Activated naive CD8-positive, alpha-beta T cell treated with anti-CD3 and anti-CD28 coated beads, Interleukin-2, amount 10 ng/mL, durations not matched to agents 7 days and 5 days (primary cell): ENCODE data around the gene C8G. TPM values are rescaled to one million over a fixed set of nuclear protein-coding genes. Genes with fewer than 3 reads are reported as not detected.

ENCODE experiments used
- ATAC-seq: fragments of 150-1000 bp; cut with Tn5 transposase; one replicate; pipeline ENCODE4 v1.10.0; 2021; ENCODE audit warnings: low read depth, moderate library complexity
- POLR2A ChIA-PET: fragments of 350-600 bp; sonication (Branson Sonifier 250); formaldehyde crosslinking; loops from one replicate; lab custom pipeline; 2021; ENCODE audit warnings: antibody characterized with exemption; lab: Charles Lee
- DNase-seq: peaks from one replicate; pipeline ENCODE4 v3.0.0; 2021
- H3K27ac Mint-ChIP-seq: one replicate; pipeline ENCODE4 v1.8.0; 2022; ENCODE audit warnings: mild to moderate bottlenecking, mixed read lengths
- H3K27me3 Mint-ChIP-seq: one replicate; pipeline ENCODE4 v1.8.0; 2022; ENCODE audit warnings: mild to moderate bottlenecking, moderate library complexity, mixed read lengths
- H3K36me3 Mint-ChIP-seq: one replicate; pipeline ENCODE4 v1.8.0; 2021; ENCODE audit warnings: mild to moderate bottlenecking, mixed read lengths
- H3K4me1 Mint-ChIP-seq: one replicate; pipeline ENCODE4 v1.8.0; 2021; ENCODE audit warnings: mixed read lengths
- H3K4me3 Mint-ChIP-seq: one replicate; pipeline ENCODE4 v1.8.0; 2022; ENCODE audit warnings: mild to moderate bottlenecking, moderate library complexity, mixed read lengths
- H3K9me3 Mint-ChIP-seq: one replicate; pipeline ENCODE4 v1.8.0; 2021; ENCODE audit warnings: mixed read lengths
- total RNA-seq, 2 experiments: library from RNA; stranded (reverse); gene quantifications; one replicate each; pipeline ENCODE4 v1.2.3, GENCODE V29; 2021

Gene C8G
- 1 to 10 TPM; 1.5 to 3.6 TPM for total RNA-seq

DNA sequence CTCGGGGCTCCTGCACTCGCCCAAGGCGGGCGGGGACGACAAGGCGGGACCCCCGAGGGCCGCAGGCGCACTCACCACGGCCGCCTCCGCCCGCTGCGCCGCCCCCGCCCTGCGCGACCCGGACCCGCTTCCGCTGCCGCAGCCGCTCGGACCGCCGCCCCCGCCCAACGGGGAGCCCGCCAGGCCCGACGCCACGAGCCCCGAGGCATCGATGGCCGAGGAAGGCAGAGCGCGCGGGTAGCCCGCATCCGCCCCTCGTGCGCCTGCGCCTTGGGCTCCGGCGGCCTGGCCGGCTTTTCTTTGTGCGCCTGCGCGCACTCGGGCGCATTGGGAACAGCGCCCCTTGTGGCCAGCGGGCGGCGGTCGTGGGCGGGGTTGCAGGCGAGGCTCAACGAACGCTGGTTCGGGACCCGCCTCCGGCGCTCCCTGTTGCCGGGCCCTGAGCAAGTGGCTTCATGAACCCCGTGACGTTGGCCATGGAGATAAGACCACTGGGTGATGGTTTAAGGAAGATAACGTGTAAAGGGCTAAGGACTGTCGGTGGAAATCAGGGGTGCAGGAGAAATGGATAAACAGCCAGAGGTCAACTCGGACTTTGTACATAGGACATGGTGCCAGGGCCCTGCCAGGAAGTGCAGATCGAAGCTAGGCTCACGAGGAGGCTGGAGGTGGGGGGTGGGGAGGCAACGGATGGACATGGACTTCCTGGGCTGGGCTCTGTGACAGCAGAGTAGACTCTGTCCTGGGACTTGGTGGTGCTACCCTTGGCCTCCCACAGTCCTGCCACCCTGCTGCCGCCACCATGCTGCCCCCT is at the start of gene C8G, which contains the start of gene FBXW5:
C8G (plus strand) TSS at position 725 of the 814 bp plus-strand sequence; CDS start at position 803, 78 bp downstream.
FBXW5 (minus strand) TSS at position 220 of the 814 bp plus-strand sequence. CDS start 655 bp downstream, outside the sequence.
- H3K9me3 Mint-ChIP-seq: no peaks in the 10 kb centered on the region
- DNase-seq (peak; percentile 99), ATAC-seq (peak; percentile 77)
- H3K27ac Mint-ChIP-seq: peak within 1 kb of the TSS; percentile 86
- peaks cover 4% of the 10 kb centered on the region for H3K4me1 Mint-ChIP-seq
- H3K27me3 Mint-ChIP-seq: no peaks in the 10 kb centered on the region
- POLR2A ChIA-PET: interaction anchor here (0.6 to 2.1 kb wide), 11 partner anchors 16 to 137 kb away, joined by 3 to 12 read pairs (median 5); partner anchors contain the start of genes AJM1, CLIC3, PAXX and RABL6
- peak within 1 kb of the TSS; percentile 82 for H3K4me3 Mint-ChIP-seq
- H3K36me3 Mint-ChIP-seq: peaks cover 3% of the 10 kb centered on the region

DNA sequence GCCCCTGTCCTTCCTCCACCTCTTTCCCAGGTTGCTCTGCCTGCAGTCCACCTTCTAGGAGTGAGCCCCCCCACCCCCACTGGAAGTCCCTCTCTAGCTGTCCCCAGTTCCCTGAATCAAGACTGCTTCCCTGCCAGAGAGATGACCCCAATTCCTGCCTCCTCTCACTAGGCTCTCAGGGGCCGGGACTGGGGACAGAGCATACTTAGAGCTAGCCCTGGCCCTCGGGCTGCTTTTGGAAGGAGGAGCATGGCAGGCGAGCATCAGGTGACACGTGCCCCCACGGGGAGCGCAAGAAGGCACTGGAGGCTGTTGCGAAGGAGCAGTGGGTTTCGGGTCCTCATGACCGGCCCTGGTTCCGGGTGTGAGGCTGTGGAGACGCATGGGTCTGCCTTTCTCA is 49.0 kb upstream of the C8G start:
- H3K4me3 Mint-ChIP-seq: no peak overlapping the region
- H3K27me3 Mint-ChIP-seq: no peaks in the 10 kb centered on the region
- H3K4me1 Mint-ChIP-seq: peaks cover 23% of the 10 kb centered on the region
- ATAC-seq: no peak
- no peak for DNase-seq
- H3K36me3 Mint-ChIP-seq: peaks cover 15% of the 10 kb centered on the region
- H3K27ac Mint-ChIP-seq: peak overlapping the region; percentile 45
- POLR2A ChIA-PET: no interaction called here
- no peaks in the 10 kb centered on the region for H3K9me3 Mint-ChIP-seq

DNA sequence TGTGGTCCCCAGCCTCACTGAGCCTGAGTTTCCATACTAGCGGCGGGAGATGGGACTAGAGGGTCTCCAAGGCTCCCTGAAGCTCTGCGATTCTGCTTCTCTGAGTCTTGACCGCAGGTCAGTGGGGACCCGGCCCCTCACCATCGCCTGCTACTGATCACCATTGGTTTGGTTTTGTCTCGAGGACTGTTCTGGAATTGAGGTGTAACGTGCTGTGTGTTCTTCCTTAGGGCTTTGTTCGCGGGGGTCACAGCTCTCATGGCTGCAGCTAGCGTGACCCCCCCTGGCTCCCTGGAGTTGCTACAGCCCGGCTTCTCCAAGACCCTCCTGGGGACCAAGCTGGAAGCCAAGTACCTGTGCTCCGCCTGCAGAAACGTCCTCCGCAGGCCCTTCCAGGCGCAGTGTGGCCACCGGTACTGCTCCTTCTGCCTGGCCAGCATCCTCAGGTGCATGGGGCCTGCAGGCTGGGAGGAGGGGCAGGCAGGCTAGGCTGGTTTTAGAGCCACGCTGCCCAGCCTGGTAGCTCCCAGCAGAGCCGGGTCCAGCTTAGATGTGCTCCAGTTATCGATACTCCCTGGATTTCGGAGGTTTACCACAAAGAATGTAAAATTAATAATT is 46.5 kb upstream of the C8G start:
- H3K36me3 Mint-ChIP-seq: peaks cover 22% of the 10 kb centered on the region

DNA sequence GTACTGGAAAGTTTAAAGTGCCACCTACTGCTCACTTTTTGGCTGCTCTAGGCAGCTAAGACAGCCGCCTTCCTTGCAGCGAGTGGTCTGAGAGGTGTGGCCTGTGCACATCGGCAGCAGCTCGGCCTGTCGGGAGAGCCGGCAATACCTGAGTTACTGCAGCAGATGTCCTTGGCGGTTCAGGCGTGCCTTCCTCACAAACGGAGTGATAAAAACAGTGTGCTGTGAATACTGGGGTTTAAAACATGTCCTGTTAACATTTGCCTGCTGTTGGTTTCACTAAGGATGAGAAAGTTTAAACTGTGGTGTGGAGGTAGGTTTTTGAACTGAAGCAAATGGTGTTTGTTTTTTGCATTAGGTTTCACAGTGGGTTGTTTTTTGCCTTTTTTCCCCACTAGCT is 45.8 kb upstream of the C8G start:
- Mint-ChIP-seq H3K4me1 (peaks cover 36% of the 10 kb centered on the region), H3K9me3 (no peaks in the 10 kb centered on the region), H3K36me3 (peaks cover 22% of the 10 kb centered on the region), H3K27ac (peak overlapping the region; percentile 56), H3K4me3 (no peak overlapping the region), H3K27me3 (no peaks in the 10 kb centered on the region)
- ATAC-seq (no peak), DNase-seq (no peak)
- POLR2A ChIA-PET: no interaction called here

More for the DNA sequence above, 46.5 kb upstream of the C8G start:
- no peaks in the 10 kb centered on the region for H3K9me3 Mint-ChIP-seq
- no peak for ATAC-seq
- H3K27me3 Mint-ChIP-seq: no peaks in the 10 kb centered on the region
- no peak overlapping the region for H3K4me3 Mint-ChIP-seq
- no peak for DNase-seq
- peaks cover 37% of the 10 kb centered on the region for H3K4me1 Mint-ChIP-seq
- peak overlapping the region; percentile 34 for H3K27ac Mint-ChIP-seq
- POLR2A ChIA-PET: no interaction called here

DNA sequence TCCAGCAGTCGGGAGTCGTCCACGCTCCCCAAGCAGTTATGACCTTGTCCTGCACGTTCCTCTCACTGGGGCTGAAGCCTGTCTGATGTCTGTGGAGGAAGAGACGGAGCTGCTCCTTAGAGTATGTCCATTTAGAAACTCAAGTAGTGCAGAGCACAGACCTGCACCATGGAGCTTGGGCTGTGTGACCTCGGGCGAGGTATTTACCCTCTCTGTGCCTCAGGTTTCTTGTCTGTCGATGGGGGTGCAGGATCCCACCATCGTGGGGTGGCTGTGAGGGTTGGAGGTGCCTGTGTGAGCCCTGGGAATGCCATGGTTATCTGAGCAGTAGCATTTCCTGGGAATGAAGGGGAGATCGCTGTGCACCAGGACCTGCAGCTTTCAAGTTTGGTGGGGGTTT is 44.5 kb upstream of the C8G start:
- no peaks in the 10 kb centered on the region for H3K27me3 Mint-ChIP-seq
- H3K27ac Mint-ChIP-seq: peak overlapping the region; percentile 79
- ATAC-seq: no peak
- no peaks in the 10 kb centered on the region for H3K9me3 Mint-ChIP-seq
- peaks cover 23% of the 10 kb centered on the region for H3K36me3 Mint-ChIP-seq
- POLR2A ChIA-PET: interaction anchor here (3.6 kb wide), 1 partner anchor 13 kb away, joined by 38 read pairs; the partner anchor contains the start of gene TRAF2
- no peak overlapping the region for H3K4me3 Mint-ChIP-seq
- peaks cover 37% of the 10 kb centered on the region for H3K4me1 Mint-ChIP-seq
- DNase-seq: no peak

DNA sequence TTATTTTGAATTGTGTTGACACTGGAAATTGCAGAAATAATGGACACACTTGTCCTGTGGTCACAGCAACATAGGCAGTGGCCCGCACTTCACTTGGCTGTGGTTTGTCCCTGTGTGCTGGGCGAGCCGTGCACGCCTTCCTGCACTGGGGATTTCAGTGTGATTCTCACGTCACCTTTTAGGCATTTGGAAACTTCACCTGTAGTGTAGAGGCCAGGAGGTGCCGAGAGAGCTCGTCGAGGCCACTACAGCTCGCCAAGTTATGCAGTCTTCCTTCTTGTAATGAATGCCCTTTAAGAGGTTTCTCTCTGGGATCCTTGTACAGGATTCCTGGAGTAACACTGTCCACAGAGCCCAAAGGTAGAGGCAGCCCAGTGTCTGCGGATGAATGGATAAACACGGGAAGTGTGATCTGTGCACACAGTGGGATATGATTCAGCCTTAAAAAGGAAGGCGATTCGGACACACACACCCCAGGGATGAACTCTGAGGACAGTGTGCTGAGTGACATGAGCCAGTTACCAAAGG is 44.0 kb upstream of the C8G start:
- DNase-seq (no peak), ATAC-seq (no peak)
- H3K4me3 Mint-ChIP-seq: peak overlapping the region; percentile 54
- H3K9me3 Mint-ChIP-seq: no peaks in the 10 kb centered on the region
- no peaks in the 10 kb centered on the region for H3K27me3 Mint-ChIP-seq
- H3K27ac Mint-ChIP-seq: peak overlapping the region; percentile 87
- POLR2A ChIA-PET: interaction anchor here (1.1 to 3.6 kb wide), 4 partner anchors 14 to 58 kb away, joined by 3 to 38 read pairs (median 16); partner anchors contain the start of genes AJM1, C8G, FBXW5 and TRAF2
- peaks cover 37% of the 10 kb centered on the region for H3K4me1 Mint-ChIP-seq
- H3K36me3 Mint-ChIP-seq: peaks cover 23% of the 10 kb centered on the region

DNA sequence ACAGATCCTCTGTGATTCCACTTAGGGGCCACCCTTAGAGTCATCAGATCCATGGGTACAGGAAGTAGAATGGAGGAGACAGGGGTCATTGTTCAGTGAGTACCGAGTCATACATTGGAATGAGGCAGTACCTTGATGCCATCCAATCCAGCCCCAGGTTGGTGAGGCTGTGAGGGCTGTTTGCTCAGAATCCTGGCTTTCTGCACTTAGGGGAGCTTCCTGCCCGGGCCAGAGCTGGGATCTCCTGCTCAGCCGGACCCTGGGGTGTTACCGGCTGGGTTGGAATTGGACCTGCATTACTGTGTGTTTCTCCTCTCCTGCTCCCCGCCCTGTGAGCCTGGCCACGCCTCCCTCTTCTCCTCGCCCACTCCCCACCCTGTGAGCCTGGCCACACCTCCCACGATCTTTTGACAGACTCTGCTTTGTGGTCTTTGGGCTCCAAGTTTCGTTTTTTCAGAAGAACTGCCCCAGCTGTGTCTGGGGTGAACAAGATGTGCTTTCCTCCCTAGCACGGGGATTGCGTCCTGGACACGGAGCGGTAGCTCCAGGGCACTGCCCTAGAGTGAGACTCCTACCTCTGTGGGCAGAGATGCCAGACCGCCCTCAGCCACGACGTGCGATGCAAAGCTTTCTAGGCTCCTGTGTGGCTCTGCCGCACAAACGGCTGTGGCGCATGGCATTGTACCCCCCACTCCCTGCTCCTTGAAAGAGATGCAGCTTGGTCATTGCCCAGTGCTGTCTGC is 43.4 kb upstream of the C8G start:
- peak; percentile 66 for DNase-seq
- peak; percentile 76 for ATAC-seq
- Mint-ChIP-seq H3K27me3 (no peaks in the 10 kb centered on the region), H3K9me3 (no peaks in the 10 kb centered on the region), H3K36me3 (peaks cover 26% of the 10 kb centered on the region), H3K4me3 (peak overlapping the region; percentile 54), H3K27ac (peak overlapping the region; percentile 87), H3K4me1 (peaks cover 38% of the 10 kb centered on the region)
- POLR2A ChIA-PET: interaction anchor here (0.6 to 3.6 kb wide), 10 partner anchors 9 to 231 kb away, joined by 3 to 38 read pairs (median 6); partner anchors contain the start of genes AJM1, C8G, CLIC3 and FBXW5

DNA sequence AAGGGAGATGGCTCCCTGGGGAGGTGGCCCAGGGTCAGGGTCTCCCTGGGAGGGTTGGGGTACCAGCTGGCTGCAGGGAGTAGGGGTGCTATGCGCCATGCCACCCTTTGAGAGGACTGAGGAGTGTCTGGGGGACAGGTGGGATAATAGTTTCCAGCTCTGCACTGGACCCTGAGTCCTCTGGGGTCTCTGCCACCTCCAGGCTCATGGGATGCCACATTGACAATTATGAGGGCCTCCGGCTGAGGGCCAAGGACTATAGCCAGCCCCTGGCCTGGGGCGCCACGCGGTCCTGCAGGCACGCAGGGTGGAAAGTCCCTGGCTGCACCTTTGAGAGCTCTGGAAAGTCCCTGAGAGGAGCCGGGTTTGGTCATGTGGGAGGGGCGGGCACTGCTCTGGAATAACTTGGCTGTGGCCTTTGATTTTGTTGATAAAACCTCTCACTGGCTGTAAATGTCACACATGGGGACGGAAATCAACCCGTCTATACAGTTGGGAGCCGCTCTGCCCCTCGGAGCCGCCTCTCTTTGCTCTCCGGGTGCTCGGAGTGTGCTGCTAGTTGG is 42.7 kb upstream of the C8G start:
- Mint-ChIP-seq H3K4me3 (peak overlapping the region; percentile 54), H3K9me3 (no peaks in the 10 kb centered on the region), H3K4me1 (peaks cover 34% of the 10 kb centered on the region), H3K27ac (peak overlapping the region; percentile 87), H3K36me3 (peaks cover 31% of the 10 kb centered on the region), H3K27me3 (no peaks in the 10 kb centered on the region)
- DNase-seq: peak; percentile 62
- ATAC-seq: peak; percentile 61
- POLR2A ChIA-PET: interaction anchor here (0.6 to 3.6 kb wide), 11 partner anchors 8 to 133 kb away, joined by 3 to 38 read pairs (median 6); partner anchors contain the start of genes AJM1, C8G, CLIC3 and FBXW5

DNA sequence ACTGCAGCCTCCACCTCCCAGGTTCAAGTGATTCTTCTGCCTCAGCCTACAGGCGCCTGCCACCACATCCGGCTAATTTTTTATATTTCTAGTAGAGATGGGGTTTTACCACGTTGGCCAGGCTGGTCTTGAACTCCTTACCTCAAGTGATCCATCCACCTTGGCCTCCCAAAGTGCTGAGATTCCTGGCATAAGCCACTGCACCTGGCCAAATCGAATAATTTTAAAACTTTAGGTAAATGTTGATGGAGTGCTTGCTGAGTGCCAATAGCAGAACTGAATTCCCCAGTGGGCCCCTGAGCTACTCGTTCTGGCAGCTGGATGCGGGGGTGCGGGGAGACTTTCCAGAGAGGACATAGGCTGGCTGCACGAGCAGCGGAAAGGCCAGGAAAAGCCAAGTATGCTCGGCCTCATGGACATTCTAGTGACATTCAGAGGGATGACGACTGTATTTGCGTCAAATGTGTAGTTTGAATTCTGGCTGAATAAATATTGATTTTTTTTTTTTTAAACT is 41.9 kb upstream of the C8G start:
- H3K9me3 Mint-ChIP-seq: no peaks in the 10 kb centered on the region
- H3K36me3 Mint-ChIP-seq: peaks cover 31% of the 10 kb centered on the region
- H3K4me1 Mint-ChIP-seq: peaks cover 33% of the 10 kb centered on the region
- no peak overlapping the region for H3K4me3 Mint-ChIP-seq
- H3K27me3 Mint-ChIP-seq: no peaks in the 10 kb centered on the region
- POLR2A ChIA-PET: interaction anchor here (0.6 to 3.6 kb wide), 10 partner anchors 8 to 132 kb away, joined by 3 to 38 read pairs (median 7); partner anchors contain the start of genes C8G, CLIC3, FBXW5 and TRAF2
- H3K27ac Mint-ChIP-seq: peak overlapping the region; percentile 70
- DNase-seq (no peak), ATAC-seq (no peak)

DNA sequence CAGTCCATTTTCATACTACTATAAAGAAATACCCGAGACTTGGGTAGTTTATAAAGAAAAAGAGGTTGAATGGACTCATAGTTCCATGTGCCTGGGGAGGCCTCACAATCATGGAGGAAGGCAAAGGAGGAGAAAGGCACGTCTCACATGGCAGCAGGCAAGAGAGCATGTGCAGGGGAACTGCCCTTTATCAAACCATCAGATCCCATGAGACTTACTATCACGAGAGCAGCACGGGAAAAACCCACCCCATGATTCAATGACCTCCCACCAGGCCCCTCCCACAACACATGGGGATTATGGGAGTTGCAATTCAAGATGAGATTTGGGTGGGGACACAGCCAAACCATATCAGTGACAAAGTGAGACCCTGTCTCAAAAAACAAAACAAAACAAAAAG is 38.8 kb upstream of the C8G start:
- no peaks in the 10 kb centered on the region for H3K9me3 Mint-ChIP-seq

DNA sequence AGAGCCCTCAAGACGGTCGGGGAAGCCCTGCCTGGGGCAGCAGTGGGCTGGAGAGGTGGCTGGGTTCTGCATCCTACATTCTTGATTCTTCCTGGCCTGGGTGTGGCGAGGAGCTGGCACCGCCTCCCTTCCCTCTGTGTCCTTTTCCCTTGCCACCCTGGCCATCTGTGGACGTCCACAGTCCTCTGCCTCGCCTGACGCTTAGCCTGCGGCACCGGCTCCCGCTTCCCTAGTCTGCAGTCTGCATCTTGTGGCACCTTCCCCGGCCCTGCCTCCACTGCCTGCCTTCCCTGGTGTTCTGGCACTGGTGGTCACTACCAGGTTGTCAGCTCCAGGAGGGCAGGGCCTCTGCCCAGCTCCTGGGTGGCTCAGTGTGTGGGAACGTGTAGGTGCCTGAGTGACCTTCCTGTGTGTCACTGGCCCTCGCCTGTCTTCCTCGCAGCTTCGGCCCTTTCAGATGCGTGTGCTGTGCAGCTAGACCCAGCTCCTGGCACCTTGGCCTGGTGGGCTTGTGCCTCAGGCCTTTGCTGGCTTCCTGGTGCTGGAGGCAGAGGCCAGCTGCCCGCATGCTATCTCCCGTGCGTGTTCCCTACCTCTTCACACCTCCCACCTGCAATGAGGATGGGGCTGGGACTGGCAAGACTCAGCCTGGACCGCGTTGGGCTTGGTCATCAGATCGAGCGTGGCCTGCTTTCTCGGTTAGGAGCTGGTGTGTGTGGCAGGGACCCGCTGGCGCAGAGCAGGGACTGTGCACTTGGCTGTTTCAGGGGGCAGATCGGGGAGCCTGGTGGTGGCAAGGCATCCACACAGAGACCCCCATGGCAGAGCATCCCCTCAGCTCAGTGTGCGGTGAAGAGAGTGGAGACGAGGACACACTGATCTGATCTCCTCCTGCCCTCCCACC is 37.8 kb upstream of the C8G start:
- no peak for DNase-seq
- ATAC-seq: no peak
- peaks cover 10% of the 10 kb centered on the region for H3K4me1 Mint-ChIP-seq
- H3K4me3 Mint-ChIP-seq: no peak overlapping the region
- H3K9me3 Mint-ChIP-seq: no peaks in the 10 kb centered on the region
- H3K36me3 Mint-ChIP-seq: peaks cover 19% of the 10 kb centered on the region
- no peaks in the 10 kb centered on the region for H3K27me3 Mint-ChIP-seq
- POLR2A ChIA-PET: interaction anchor here (0.6 kb wide), 1 partner anchor 22 kb away, joined by 3 read pairs; no protein-coding TSS in a partner anchor
- H3K27ac Mint-ChIP-seq: peak overlapping the region; percentile 13

More for the DNA sequence above, 38.8 kb upstream of the C8G start:
- DNase-seq (no peak), ATAC-seq (no peak)
- H3K27me3 Mint-ChIP-seq: no peaks in the 10 kb centered on the region
- H3K27ac Mint-ChIP-seq: no peak overlapping the region
- POLR2A ChIA-PET: no interaction called here
- peaks cover 19% of the 10 kb centered on the region for H3K4me1 Mint-ChIP-seq
- H3K4me3 Mint-ChIP-seq: no peak overlapping the region
- peaks cover 22% of the 10 kb centered on the region for H3K36me3 Mint-ChIP-seq
